ENCODE data around the gene IRX5. TPM values are rescaled to one million over a fixed set of nuclear protein-coding genes. Genes with fewer than 3 reads are reported as not detected.

Gene IRX5
- polyA plus RNA-seq, 1 donor from 2014 or later = 0.14 TPM

DNA sequence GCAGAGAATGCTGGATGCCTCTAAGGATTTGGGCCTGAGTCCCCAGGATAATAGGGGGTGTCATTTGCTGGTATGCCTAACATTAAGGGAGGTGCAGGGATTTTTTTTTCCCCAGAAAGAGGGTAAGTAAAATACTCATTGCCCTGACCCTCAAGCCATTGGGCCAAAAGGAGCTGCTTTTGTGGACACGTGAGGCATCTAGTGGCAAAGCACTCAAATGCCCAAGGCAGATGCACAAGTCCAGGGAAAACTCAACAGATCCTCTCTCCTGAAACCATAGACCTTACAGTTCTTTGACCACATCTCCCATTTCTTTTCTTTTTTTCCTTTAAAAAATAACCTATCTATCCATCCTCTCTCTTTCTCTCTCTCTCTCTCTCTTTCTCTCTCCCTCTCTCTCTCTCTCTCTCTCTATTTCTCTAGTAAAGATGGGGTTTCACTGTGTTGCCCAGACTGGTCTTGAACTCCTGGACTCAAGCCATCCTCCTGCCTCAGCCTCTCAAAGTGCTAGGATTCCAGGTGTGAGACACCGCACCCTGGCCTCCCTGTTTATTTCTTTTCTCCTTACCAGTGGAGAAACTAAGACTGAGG lies 11.8 kb downstream of the IRX5 start:
- Histone ChIP-seq H3K9me3 (ENCODE audit: low read length) (no peaks in the 10 kb centered on the region), H3K79me2 (replicated peaks; ENCODE audit: insufficient read depth, low read length) (no peaks in the 10 kb centered on the region), H3K27ac (ENCODE audit: low read length) (no peak overlapping the region), H3K9me2 (ENCODE audit: insufficient read depth, low read length) (no peaks in the 10 kb centered on the region), H3F3A (ENCODE audit: insufficient read depth, low read length, poor library complexity, severe bottlenecking) (no peaks in the 10 kb centered on the region), H3K9ac (ENCODE audit: low read length) (no peak overlapping the region), H4K20me1 (ENCODE audit: insufficient read depth) (no peaks in the 10 kb centered on the region), H3K36me3 (ENCODE audit: insufficient read depth, low read length) (no peaks in the 10 kb centered on the region), H3K27me3 (ENCODE audit: insufficient read depth, low read depth, low read length) (peaks cover 75% of the 10 kb centered on the region), H2AFZ (ENCODE audit: low read depth, low read length) (no peak overlapping the region), H3K4me3 (ENCODE audit: low read length) (no peak overlapping the region), H3K4me2 (ENCODE audit: low read length) (no peak overlapping the region)
- TF ChIP-seq RAD21 (conservative IDR thresholded peaks at IDR 0.05) (no peak), SMC3 (conservative IDR thresholded peaks at IDR 0.05; ENCODE audit: poor library complexity) (no peak), POLR2AphosphoS5 (IDR thresholded peaks at IDR 0.05) (no peak), EZH2 (IDR thresholded peaks at IDR 0.05; ENCODE audit: borderline replicate concordance, insufficient read depth, low read length, poor library complexity, severe bottlenecking) (no peak), MXI1 (conservative IDR thresholded peaks at IDR 0.05; ENCODE audit: poor library complexity, severe bottlenecking) (no peak), TAF1 (IDR thresholded peaks at IDR 0.05; ENCODE audit: low read depth) (no peak), EP300 (conservative IDR thresholded peaks at IDR 0.05; ENCODE audit: poor library complexity, severe bottlenecking) (no peak)
- TF ChIP-seq, protein P1, sequence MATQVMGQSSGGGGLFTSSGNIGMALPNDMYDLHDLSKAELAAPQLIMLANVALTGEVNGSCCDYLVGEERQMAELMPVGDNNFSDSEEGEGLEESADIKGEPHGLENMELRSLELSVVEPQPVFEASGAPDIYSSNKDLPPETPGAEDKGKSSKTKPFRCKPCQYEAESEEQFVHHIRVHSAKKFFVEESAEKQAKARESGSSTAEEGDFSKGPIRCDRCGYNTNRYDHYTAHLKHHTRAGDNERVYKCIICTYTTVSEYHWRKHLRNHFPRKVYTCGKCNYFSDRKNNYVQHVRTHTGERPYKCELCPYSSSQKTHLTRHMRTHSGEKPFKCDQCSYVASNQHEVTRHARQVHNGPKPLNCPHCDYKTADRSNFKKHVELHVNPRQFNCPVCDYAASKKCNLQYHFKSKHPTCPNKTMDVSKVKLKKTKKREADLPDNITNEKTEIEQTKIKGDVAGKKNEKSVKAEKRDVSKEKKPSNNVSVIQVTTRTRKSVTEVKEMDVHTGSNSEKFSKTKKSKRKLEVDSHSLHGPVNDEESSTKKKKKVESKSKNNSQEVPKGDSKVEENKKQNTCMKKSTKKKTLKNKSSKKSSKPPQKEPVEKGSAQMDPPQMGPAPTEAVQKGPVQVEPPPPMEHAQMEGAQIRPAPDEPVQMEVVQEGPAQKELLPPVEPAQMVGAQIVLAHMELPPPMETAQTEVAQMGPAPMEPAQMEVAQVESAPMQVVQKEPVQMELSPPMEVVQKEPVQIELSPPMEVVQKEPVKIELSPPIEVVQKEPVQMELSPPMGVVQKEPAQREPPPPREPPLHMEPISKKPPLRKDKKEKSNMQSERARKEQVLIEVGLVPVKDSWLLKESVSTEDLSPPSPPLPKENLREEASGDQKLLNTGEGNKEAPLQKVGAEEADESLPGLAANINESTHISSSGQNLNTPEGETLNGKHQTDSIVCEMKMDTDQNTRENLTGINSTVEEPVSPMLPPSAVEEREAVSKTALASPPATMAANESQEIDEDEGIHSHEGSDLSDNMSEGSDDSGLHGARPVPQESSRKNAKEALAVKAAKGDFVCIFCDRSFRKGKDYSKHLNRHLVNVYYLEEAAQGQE (IDR thresholded peaks at IDR 0.05; ENCODE audit: borderline replicate concordance) = no peak
- TF ChIP-seq, protein P2, sequence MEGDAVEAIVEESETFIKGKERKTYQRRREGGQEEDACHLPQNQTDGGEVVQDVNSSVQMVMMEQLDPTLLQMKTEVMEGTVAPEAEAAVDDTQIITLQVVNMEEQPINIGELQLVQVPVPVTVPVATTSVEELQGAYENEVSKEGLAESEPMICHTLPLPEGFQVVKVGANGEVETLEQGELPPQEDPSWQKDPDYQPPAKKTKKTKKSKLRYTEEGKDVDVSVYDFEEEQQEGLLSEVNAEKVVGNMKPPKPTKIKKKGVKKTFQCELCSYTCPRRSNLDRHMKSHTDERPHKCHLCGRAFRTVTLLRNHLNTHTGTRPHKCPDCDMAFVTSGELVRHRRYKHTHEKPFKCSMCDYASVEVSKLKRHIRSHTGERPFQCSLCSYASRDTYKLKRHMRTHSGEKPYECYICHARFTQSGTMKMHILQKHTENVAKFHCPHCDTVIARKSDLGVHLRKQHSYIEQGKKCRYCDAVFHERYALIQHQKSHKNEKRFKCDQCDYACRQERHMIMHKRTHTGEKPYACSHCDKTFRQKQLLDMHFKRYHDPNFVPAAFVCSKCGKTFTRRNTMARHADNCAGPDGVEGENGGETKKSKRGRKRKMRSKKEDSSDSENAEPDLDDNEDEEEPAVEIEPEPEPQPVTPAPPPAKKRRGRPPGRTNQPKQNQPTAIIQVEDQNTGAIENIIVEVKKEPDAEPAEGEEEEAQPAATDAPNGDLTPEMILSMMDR (IDR thresholded peaks at IDR 0.05; ENCODE audit: poor library complexity, severe bottlenecking) = no peak

DNA sequence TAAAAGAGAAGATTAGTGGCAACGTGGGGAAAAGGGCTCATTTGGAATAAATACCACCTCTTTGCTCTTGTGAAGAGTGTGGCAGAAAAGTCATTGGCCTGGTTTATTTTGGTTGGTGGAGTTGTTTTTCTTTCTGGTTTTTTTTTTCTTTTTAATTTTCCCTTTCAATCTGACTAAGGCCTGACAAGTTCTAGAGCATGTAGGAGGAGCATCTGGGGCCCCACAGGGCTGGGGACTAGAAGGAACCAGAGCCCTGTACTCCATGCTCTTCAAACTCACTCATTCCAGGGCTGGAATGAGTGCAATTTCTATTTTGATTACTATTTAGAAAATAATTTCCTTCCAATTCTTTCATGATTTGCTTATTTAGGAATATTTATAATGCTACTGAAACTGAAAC lies 13.3 kb downstream of the IRX5 start:
- H3K36me3 ChIP-seq (ENCODE audit: insufficient read depth, low read length) = no peaks in the 10 kb centered on the region
- peaks cover 59% of the 10 kb centered on the region for H3K27me3 ChIP-seq (ENCODE audit: insufficient read depth, low read depth, low read length)
- H3K9me2 ChIP-seq (ENCODE audit: insufficient read depth, low read length) = no peaks in the 10 kb centered on the region
- H4K20me1 ChIP-seq (ENCODE audit: insufficient read depth) = no peaks in the 10 kb centered on the region
- no peak overlapping the region for H3K4me2 ChIP-seq (ENCODE audit: low read length)
- no peak overlapping the region for H3K9ac ChIP-seq (ENCODE audit: low read length)
- TF ChIP-seq MXI1 (conservative IDR thresholded peaks at IDR 0.05; ENCODE audit: poor library complexity, severe bottlenecking) (no peak), TAF1 (IDR thresholded peaks at IDR 0.05; ENCODE audit: low read depth) (no peak), EZH2 (IDR thresholded peaks at IDR 0.05; ENCODE audit: borderline replicate concordance, insufficient read depth, low read length, poor library complexity, severe bottlenecking) (no peak), RAD21 (conservative IDR thresholded peaks at IDR 0.05) (no peak), EP300 (conservative IDR thresholded peaks at IDR 0.05; ENCODE audit: poor library complexity, severe bottlenecking) (no peak), SMC3 (conservative IDR thresholded peaks at IDR 0.05; ENCODE audit: poor library complexity) (no peak), POLR2AphosphoS5 (IDR thresholded peaks at IDR 0.05) (no peak)
- TF ChIP-seq, protein P2 (IDR thresholded peaks at IDR 0.05; ENCODE audit: poor library complexity, severe bottlenecking) = no peak
- TF ChIP-seq, protein P1 (IDR thresholded peaks at IDR 0.05; ENCODE audit: borderline replicate concordance) = no peak
- no peak overlapping the region for H2AFZ ChIP-seq (ENCODE audit: low read depth, low read length)
- no peak overlapping the region for H3K27ac ChIP-seq (ENCODE audit: low read length)
- H3F3A ChIP-seq (ENCODE audit: insufficient read depth, low read length, poor library complexity, severe bottlenecking) = no peaks in the 10 kb centered on the region
- H3K4me3 ChIP-seq (ENCODE audit: low read length) = no peak overlapping the region
- no peaks in the 10 kb centered on the region for H3K79me2 ChIP-seq (replicated peaks; ENCODE audit: insufficient read depth, low read length)
- no peaks in the 10 kb centered on the region for H3K9me3 ChIP-seq (ENCODE audit: low read length)

All from neural cell (in vitro differentiated cells).